ENCODE measurements around the gene ELF5.

- TF ChIP-seq POLR2A (IDR thresholded peaks at IDR 0.05) (no peak), POLR2AphosphoS5 (IDR thresholded peaks at IDR 0.05) (no peak)
- TF ChIP-seq, protein P1, sequence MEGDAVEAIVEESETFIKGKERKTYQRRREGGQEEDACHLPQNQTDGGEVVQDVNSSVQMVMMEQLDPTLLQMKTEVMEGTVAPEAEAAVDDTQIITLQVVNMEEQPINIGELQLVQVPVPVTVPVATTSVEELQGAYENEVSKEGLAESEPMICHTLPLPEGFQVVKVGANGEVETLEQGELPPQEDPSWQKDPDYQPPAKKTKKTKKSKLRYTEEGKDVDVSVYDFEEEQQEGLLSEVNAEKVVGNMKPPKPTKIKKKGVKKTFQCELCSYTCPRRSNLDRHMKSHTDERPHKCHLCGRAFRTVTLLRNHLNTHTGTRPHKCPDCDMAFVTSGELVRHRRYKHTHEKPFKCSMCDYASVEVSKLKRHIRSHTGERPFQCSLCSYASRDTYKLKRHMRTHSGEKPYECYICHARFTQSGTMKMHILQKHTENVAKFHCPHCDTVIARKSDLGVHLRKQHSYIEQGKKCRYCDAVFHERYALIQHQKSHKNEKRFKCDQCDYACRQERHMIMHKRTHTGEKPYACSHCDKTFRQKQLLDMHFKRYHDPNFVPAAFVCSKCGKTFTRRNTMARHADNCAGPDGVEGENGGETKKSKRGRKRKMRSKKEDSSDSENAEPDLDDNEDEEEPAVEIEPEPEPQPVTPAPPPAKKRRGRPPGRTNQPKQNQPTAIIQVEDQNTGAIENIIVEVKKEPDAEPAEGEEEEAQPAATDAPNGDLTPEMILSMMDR (IDR thresholded peaks at IDR 0.05), result no peak
Observed at GRCh38 chr11:34548278-34548677, 34.7 kb upstream of the ELF5 start.
